CD4-positive, alpha-beta T cell treated with Interleukin-4 for 1 hour (primary cell): Measurements from ENCODE around the gene HHEX.
"Not testable (repeated sequence)": the region's sequence is repeated elsewhere in the genome, so short reads cannot be mapped to it uniquely, and the experiment has no call there.

ENCODE experiments used
- DNase-seq, 2 donors: peaks; one replicate each; pipeline ENCODE4 v3.0.0-alpha.2; 2020 to 2022

The HHEX gene

DNA sequence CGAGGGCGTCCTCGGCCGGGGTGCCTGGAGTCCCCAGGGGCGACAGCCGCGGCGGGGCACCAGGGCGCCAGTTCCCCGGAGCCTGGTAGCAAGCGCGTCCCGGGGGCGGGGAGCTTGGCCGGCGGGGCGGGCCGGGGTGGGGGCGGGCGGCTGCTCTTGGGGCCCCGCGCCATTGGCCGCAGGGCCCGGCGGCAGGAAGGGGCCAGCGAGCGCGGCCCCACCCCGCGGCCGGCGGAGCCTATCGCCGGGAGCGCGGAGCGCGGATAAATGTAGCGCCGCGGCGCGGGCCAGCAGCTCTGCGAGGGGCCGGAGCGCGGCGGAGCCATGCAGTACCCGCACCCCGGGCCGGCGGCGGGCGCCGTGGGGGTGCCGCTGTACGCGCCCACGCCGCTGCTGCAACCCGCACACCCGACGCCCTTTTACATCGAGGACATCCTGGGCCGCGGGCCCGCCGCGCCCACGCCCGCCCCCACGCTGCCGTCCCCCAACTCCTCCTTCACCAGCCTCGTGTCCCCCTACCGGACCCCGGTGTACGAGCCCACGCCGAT lies at the start of gene HHEX:
HHEX (plus strand) TSS at position 293 of the 548 bp plus-strand sequence; CDS start at position 325, 32 bp downstream.
- DNase-seq = peak; percentile 44 to 72

DNA sequence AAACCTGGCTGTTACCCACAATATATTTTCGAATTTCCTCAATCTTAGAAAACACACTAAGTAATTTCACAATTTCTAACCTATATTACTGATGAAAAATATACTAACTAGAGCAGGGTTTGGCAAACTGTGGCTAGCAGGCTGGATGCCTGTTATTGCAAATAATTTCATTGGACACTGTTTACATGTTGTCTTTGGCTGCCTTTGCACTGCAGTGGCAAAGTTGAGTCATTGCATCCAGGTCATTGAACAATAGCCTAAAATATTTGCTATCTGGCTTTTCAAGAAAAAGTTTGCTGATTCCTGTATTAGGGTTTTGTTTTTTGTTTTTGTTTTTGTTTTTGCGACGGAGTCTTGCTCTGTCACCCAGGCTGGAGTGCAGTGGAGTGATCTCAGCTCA lies 49.6 kb upstream of the HHEX start:
- DNase-seq = peak in 1 of 2 donors; percentile 5

DNA sequence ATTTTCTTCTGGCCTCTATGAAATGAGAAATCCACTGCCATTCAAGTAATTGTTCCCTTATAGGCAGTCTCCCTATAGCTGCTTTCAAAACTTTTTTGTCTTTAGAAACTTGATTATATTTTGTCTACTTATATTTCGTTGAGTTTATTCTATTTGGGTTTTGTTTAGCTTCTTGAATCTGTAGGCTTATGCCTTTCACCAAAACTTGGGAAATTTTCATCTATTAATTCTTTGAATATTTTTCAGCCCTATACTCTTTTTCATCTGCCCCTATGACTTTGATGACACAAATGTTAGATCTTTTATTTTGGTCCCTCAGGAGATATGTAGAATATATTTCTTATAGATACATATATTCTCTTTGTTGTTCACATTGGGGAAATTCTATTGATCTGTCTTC lies 48.3 kb upstream of the HHEX start:
- no peak for DNase-seq

DNA sequence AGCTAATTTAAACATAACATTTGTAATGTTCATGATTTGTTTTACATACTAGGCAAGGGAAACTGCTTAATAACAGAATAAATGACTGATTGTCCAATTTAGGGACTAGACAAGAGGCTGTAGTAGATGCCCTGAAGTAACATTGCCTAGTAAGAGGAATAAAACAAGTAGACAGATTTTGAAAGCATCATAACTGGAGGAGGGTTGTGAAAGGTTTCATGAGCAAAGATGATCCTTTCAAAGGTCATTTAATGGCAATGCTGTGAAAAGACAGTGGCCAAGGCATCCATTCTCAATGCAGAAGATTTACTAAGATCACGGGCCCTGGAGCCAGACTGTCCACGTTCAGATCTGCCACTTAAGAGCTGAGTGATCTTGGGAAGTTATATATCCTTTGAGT lies 44.8 kb upstream of the HHEX start:
- DNase-seq = no peak

DNA sequence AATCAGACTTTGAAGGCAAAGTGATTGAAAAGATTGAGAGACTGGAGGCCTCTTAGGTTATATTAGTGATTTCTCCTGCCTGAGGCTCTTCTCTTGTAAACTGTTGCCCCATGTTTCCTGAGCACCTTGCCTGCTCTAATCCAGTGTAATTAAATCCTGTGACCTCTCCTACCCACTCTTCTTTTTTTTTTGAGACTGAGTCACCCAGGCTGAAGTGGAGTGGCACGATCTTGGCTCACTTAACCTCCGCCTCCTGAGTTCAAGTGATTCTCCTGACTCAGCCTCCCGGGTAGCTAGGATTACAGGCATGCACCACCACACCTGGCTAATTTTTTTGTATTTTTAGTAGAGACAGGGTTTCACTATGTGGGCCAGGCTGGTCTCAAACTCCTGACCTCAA lies 38.9 kb upstream of the HHEX start:
- DNase-seq = not testable (repeated sequence)

DNA sequence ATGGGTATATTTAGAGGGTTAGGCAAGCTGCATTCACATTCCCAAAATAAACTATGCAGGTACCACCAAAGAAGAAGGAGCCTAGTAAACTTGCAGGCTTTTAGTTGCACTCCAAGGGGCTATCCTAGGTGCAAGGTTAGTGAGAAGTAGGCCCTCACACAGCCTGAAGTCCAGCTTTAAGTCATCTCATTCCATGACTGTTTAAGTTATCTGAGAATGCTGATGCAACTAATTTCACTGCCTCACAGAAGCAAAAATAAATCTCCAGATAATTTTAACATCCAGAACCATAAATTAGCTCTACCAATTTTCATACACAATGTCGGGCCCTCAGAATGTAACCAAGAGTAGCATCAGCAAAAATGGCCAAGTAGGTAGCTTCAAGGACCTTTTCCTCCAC lies 34.3 kb upstream of the HHEX start:
- DNase-seq = no peak

DNA sequence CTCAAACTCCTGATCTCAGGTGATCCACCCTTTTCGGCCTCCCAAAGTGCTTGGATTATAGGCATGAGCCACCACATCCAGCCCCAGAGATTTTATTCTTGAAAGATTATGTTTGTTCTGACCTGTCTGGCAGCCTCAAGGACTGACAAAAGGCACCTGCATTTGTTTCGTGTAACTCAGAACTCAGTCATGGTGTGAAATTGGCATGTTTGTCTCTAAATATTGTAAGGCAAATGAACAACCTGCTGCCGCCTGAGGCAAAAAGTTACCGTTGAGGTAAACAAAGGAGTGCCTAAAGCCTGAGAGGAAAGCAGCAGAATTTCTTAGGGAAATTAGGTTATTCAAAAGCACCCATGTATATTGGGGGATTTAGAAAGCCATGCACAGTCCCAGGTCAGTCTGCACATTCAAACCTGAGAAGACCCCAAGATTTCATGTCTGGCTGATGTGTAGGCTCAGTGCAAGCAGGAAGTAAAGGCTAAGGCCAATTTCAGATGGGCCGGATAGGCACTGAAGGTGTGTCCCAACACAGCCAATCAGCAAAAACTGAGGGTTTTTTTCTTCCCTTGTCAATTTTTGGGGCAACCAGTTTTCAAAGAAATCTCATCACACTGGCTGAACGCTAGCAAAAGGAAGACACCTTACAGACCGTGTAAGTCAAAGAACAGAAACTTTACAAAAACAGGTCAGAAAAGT lies 33.3 kb upstream of the HHEX start:
- DNase-seq = no peak

DNA sequence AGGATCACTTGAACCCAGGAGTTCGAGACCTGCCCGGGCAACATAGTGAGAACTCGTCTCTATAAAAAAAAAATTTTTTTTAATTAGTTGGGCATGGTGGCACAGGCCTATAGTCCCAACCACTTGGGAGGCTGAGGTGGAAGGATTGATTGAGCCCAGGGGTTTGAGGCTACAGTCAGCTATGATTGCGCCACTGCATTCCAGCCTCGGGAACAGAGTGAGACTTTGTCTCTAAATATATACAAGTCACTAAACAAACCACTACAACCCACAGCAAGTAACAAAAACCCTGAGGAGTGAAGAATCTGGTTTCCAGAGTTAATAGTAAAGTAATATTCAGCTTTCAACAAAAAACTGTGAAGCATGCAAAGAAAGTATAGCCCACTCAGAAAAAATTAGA lies 32.7 kb upstream of the HHEX start:
- DNase-seq = no peak

DNA sequence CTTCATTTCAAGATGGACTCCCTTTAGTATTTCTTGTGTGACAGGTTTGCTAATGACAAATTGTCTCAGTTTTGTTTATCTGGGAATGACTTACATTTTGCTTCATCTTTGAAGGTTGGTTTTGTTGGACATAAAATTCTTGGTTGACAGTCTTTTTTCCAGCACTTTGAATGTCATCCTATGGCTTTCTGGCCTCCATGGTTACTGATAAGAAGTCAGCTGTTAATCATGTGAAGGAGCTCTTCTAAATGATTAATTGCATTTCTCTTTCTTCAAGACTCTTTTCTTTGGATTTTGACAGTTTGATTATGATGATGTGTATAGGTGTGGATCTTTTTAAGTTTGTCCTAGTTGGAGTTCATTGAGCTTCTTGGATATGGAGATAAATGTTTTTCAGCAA lies 26.9 kb upstream of the HHEX start:
- DNase-seq = no peak

DNA sequence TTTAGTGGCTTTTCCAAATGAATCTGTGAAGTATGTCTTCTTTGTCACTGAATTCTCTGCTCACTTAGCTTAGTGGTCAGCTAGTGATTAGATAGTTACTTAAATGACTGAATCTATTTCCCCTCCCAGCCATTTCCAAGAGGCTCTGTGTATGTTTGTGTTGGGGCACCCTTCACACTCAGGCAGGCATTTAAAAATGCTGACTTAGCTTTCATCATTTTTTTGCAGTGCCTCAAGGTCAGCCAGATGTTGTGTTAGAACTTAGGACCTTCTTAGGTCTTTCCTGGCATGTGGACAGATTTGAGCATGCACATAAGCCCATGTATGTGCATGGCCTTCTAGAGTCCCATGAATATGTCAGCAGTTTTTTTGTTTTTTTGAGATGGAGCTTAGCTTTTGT lies 25.4 kb upstream of the HHEX start:
- DNase-seq = no peak

DNA sequence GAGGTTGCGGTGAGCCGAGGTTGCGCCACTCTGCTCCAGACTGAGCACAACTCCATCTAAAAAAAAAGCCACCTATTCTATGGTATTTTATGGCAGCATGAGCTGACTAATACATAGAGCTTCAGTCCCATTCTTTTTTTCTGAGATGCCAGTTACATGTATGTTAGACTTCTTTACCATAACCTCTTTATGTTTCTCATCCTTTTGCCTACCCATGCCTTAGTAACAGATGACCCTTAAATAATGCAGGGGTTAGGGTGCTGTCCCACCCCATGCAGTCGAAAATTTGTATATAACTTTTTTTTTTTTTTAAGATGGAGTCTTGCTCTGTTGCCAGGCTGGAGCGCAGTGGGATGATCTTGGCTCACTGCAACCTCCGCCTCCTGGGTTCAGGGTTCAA lies 22.7 kb upstream of the HHEX start:
- no peak for DNase-seq

DNA sequence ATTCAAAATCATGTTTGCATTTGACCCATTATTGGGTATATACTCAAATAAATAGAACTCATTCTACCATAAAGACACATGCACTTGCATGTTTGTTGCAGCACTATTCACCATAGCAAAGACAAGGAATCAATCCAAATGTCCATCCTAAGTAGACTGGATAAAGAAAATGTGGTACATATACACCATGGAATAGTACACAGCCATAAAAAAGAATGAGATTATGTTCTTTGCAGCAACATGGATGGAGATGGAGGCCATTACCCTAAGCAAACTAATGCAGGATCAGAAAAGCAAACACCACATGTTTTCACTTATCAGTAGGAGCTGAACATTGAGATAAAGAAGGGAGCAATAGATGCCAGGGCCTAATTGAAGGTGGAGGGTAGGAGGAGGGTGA lies 12.0 kb upstream of the HHEX start:
- DNase-seq = no peak

DNA sequence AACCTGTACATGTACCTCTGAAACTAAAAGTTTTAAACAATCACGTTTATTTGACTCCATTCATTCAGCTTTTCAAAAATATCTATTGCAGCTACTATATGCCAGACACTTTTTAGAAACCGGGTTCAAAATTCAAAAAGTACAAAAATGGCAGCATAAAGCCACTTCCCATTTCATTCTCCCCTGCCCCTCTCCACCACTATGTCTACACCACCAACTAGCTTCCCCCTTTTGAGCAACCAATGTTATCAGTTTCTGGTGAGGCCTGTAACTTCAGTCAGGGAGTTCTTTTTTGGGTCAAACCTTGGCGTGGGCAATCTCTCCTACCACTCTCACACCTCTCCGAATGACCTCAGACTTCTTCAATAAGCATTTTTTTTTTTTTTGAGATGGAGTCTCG lies 11.5 kb upstream of the HHEX start:
- no peak for DNase-seq

DNA sequence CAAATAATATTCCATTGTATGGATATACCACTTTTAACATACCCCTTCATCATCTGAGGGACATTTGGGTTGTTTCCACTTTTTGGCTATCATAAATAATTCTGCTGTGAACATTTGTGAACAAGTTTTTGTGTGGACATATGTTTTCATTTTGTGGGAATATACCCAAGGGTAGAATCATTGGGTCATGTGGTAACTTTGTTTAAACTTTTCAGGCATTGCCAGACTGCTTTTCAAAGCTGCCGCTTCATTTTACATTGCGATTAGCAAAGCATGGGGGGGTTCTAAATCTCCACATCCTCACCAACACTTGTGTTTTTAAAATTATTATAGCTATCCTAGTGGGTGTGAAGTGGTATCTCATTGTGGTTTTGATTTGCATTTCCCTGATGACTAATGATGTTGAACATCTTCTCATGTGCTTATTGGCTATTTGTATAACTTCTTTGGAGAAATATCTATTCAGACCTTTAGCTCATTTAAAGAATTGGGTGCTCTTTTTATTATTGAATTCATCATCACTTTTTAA lies 8.4 kb upstream of the HHEX start:
- no peak for DNase-seq

DNA sequence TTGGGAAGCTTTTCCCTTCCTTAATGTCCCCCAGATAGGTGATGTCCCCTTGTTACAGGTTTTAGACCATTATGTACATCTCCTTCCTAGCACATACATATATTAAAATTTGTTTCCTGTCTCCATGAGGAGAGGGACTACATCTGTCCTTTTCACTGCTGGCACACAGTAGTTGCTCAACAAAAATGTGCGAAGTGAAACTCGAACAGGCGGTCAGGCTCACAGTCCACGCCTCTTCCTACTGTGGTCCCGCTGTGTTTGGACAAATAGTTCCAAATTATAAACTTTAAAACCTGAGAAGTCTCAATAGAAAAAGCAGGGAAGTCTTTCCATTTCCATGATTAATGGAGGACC lies 1.2 kb upstream of the HHEX start:
- DNase-seq = no peak

DNA sequence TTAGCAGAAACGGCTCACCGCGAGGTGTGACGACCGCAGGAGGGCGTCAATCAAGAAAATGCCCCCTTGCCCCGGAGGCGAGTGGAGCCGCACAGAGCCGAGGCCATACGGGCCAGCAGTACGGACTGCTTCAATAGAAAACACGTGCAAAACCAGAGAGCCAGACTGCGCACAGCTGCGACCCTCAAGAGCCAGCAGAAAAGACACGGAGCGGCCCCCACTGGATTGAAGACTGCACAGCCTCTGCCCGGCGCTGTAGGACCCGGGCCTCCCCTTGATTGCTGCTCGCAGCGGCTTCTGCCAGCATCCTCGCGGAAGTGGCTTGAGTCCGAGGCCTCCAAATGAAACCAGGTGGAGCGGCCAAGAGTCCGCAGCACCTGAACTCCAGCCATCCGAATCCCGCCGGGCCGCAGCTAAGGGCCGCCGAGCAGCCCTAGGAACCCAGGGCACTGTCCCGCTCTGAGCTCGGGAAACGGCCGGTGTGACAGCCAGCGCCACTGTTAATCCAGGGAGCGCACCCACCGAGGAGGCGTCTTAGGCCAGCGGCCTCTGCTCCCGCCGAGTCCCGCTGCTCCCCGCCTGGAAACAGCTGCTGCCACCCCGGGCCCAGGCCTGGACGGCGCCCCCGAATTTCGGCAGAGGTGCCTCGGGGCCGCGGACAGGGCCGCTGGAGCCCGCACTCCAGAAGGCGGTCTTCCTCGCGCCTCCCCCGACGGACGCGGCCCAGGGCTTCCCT lies 660 bp upstream of the HHEX start:
- DNase-seq = peak in 1 of 2 donors; percentile 19

DNA sequence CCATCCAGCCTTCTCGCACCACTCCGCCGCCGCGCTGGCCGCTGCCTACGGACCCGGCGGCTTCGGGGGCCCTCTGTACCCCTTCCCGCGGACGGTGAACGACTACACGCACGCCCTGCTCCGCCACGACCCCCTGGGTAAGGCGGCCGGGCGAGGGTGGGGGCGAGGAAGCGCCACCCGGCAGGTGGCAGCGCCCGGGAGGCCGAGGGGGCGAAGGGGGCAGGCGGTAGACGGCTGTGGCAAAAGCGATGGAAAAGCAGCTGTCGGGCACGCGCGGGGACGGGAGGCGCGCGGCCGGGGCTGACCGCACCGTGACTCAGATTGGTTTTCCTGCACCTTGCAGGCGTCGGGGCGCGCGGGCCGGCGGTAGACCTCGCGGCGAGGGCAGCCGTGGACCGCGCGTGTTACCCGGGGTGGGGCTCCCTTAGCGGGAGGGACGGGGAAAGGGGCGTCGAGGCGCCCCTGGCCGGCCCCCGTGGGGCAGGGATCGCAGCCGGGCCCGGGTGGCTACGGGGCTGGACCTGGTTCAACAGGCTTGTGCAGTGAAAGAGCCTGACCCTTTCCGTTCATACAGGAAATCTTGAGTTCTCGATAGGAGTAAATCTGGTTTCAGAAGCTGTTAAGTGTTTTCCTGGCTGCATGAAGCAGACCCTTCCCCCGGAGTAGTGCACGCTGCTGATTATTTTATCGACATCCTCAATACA lies 608 bp downstream of the HHEX start:
- DNase-seq = peak; percentile 51 to 68

DNA sequence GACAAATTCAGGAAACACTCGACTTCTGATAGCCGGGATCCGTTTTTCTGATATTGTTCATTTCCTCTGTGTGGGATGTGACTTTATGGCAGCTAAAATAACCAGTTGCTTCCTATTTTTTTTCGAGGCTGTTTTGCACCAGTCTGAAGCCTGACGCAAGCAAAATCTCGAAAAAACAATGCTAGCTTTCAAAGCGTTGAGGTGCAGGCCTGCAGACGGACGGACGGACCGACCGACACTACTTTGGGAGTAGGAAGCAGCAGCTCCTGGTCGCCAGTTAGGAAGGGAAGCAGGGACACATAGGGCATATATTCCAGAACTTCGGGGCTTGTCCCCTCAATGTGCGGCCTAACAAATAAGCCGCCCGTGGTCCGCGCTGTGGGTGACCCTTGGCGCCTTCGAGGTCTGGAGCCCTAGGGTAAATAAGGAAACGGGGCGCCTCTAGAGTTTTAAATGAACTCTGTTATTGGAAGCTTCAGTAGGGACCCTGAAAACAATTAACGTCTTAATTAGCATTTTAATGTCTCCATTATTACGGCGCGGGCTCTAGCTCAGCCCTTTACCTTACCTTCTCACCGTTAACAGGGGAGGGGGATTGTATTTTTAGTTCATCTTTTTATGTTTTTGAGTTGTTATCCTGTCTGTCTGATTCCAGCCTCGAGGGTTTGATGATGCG lies 1.3 kb downstream of the HHEX start:
- no peak for DNase-seq

DNA sequence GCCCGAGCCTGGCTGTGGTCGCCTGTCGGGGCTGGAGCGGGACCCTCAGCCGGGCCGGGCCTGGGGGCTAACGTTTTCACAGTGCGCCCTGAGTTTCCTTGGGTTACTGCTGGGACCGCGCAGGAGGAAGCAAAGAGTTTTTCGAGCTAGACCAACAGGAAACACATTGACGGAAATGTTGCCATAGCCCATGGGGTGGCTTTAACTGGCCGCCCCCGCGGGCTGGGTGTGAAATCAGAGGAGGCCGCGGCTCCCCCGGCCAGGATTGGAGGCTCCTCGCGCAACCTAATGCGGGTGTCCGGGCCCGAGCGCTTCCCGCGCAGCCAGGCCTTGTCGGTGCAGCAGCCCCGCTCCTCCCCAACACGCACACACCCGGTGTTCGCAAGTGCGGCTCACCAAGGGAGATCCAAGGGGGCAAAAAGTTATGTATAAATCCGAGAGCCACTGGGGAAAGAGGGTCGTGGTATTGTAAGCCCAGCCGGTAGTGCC lies 1.9 kb downstream of the HHEX start:
- peak in 1 of 2 donors; percentile 66 for DNase-seq

DNA sequence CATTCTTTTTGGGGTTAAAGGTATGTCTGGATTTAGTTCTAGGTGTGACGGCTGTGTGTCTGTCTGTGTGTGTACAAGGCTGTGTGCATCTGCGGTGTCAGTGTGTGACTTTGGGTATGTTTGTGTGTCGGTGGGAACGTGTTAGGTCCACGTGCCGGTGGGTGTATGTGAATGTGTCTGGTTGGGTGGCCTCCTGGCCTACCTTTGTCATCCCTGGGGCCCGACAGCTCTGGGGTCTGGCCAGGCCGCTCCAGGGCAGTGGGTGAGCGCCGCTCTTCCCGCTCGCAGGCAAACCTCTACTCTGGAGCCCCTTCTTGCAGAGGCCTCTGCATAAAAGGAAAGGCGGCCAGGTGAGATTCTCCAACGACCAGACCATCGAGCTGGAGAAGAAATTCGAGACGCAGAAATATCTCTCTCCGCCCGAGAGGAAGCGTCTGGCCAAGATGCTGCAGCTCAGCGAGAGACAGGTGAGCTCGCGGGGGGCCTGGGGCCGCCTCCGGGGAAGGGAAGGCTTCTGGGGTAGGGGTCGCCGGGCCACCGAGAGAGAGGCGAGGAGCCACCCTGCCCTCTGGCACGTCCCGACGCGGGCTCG lies 2.4 kb downstream of the HHEX start:
- no peak for DNase-seq

DNA sequence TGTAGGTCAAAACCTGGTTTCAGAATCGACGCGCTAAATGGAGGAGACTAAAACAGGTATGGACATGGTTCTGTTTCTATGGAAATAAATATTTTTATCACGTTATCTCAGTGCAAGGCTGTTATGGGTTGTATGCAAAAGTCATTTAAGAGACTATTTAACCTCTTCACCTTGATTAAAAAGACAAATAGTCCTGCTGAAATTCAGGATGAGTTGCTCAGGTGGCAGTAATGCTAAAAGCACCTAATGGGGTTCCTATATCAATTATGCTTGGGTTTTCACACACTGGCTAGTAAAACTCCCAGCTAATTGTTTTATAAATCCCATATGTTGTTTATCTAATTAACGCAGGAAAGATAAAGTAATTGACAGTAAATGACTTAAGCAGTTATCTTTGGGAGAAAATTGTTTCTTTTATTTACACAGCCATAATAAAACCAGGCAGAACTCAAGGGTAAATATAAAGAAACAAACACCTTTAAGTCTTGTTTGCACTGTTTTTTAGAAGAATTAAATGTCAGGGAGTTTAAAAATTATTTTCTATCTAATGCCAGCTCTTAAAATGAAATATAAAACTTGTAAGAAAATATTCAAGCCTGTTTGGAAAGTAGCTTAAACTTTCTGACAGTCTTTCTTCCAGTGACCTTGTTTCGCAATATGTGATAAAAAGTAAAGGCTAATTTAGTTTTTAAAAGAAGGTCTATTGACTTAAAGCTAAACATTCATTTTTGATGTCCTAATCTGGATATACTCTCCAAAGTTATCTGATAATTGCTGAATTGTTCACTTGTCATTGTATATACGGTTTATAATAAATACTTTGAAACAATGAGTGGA lies 3.2 kb downstream of the HHEX start:
- no peak for DNase-seq

DNA sequence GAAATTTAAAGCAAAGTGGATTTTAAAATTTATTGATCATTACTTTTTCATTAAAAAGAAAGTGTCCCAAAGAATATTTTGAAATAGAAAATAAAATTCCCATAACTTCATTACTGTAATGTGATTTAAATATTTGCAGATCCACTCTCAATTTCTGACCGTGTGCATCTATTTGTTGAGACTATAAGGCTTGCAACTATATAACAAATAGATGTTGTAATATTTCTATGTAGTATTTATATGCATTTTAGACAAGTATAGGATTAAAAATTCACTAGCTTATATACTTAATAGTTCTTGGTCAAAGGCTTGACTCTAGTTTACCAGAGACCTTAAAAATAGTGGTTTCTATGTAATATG lies 3.8 kb downstream of the HHEX start:
- DNase-seq = no peak
